ENCODE data around the gene FKBP2.

The FKBP2 gene

DNA sequence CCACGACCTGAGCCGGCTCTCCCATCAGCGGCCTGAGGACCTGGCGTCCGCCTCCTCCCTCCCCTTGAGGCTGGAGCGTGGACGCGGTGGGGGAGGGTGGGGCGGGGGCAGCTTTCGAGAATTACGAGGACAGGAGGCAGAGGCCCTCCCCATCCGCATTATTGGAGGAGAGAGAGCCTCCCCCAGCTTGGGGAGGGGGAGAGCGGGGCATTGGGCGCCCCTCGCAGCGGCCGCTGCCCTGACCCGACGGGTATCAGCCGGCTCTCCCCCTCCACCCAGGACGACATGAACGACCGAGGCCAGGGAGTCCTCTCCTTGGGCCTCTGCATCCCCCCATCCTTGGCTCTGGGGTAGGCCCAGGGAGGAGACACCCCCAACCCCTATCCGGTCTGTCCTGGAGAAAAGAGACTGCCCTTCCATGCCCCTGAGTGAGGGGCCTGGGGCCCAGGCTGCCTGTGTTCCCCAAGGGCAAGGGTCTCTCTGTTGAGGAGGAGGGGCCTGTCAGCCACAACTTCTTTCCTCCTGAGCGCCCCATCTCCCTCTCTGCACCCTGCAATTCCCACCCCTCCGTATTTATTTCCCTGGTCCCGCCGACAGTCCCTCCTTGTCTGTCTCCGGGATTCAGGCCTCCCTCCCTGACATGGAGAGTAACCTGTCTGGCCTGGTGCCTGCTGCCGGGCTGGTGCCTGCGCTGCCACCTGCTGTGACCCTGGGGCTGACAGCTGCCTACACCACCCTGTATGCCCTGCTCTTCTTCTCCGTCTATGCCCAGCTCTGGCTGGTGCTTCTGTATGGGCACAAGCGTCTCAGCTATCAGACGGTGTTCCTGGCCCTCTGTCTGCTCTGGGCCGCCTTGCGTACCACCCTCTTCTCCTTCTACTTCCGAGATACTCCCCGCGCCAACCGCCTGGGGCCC lies 45.2 kb downstream of the FKBP2 start:
- DNase-seq (ENCODE audit: low read depth) = no peak

DNA sequence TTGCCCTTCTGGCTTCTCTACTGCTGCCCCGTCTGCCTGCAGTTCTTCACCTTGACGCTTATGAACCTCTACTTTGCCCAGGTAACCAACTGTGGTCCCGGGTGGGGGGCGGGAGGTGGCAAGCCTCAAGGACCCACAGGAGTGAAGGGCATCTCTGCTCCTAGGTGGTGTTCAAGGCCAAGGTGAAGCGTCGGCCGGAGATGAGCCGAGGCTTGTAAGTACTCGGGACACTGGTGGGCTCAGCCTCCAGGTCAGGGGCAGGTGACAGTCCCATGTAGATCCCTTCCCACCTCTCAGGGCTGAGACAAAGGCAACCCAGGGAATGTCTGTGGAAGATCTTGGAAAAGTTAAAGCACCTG lies 45.9 kb downstream of the FKBP2 start:
- DNase-seq (ENCODE audit: low read depth) = no peak

DNA sequence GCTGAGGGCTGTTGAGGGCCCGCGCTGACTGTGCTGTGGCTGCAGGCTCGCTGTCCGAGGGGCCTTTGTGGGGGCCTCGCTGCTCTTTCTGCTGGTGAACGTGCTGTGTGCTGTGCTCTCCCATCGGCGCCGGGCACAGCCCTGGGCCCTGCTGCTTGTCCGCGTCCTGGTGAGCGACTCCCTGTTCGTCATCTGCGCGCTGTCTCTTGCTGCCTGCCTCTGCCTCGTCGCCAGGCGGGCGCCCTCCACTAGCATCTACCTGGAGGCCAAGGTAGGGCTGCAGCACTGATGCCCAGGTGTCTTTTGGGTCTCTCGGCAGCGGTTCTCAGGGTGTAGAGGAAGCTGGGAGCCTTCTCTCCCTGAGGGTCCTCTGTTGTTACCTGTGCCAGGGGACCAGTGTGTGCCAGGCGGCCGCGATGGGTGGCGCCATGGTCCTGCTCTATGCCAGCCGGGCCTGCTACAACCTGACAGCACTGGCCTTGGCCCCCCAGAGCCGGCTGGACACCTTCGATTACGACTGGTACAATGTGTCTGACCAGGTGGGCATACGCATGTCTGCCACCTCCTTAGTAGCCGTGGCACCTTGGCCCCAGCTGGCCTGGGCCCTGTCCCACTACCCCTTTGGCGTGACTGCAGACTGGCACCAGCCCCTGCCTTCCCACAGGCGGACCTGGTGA lies 46.9 kb downstream of the FKBP2 start:
- no peak for DNase-seq (ENCODE audit: low read depth)

DNA sequence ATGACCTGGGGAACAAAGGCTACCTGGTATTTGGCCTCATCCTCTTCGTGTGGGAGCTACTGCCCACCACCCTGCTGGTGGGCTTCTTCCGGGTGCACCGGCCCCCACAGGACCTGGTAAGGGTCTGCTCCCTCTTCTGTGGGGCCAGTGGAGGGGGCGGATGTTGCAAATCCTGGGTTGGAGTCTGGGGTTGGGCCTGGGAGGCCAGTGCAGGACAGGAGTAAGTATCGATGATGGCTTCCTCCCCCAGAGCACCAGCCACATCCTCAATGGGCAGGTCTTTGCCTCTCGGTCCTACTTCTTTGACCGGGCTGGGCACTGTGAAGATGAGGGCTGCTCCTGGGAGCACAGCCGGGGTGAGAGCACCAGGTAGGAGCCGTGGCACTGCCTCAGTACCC lies 47.5 kb downstream of the FKBP2 start:
- DNase-seq (ENCODE audit: low read depth) = no peak

DNA sequence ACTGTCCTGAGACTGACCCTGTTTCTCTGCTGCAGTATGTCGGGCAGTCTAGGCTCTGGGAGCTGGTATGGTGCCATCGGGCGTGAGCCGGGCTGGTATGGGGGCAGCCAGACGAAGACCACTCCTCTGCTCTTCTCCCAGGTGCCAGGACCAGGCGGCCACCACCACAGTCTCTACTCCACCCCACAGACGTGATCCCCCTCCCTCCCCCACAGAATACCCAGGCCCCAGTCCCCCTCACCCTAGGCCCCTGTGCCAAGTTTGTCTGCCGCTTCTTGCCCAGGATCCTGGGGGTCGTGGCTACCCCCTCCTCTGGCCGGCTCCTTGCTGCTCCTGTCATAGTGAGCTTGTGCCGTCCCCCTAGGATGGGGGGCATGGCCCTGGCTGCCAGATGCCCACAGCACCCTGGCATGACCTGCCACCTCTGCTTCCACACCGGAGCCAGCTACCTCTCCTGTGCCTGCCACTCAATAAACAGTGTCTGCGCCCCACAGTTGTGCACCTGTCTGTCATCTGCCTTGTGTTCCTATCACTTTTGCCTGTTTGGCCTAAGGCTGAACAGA lies 48.2 kb downstream of the FKBP2 start:
- DNase-seq (ENCODE audit: low read depth) = no peak

DNA sequence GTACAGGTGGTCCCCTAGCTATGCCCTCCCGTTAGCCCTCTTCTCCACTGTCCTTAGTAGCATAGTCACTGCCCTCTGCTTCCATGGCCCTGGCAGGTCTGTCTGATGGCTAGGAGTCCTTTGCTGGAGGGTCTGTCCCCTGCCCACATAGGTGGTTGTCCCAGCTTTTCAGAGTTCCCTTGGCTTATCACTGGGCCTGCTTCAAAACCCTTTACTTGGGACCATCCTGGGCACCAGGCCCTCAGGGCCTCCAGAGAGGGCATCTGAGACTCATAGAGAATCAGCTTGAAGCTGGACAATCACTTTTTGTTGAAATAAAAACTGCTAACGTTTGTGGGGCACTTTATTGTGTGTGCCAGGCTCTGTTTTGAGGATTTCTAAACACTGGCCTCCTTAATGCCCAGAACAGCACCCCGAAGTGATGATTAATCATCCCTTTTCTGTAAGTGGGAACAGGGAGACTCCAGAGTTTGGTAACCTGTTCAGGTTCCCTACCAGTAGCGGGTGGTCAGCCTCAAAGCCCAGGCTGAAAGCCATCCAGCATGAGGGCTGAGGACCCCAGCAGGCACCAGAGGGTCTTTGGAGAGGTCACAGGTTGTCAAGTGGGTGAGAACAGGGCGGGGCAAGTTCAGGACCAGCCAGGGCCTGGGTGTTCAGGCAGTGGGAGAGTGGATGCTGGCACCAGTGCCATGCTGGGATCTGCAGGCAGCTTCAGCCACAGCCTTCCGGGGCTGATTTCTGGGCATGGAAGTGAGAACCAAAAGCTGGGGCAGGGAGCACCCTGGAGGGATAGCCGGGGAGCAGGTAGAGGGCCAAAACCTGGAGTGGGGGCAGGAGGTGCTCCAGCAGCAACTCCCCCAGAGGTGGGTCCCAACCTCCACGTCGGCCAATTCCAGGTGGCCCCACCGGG lies 49.7 kb downstream of the FKBP2 start:
- DNase-seq (ENCODE audit: low read depth) = no peak

DNA sequence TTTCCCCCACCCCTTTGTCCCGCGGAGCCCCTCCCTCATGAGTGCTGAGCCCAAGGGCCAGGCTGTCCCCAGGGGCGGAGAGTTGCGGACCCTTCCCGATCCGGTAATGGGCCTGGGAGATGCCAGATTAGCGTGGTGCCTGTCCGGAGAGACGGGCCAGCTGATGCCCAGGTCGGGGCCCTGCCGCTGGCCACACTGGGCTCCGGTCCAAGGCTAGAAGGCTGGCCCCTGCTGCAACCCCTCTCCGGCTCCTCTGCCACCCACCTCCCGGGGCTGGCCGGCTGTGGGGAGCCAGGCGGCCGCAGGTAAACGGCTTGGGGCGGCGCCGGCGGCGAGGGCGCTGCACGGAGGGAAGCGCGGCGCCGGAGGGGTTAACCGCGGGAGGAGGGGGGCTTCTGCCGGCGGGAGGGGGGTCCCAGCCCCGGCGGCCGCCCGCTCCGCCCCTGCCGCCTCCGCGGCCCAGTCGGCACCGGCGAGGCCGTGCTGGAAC lies 50.4 kb downstream of the FKBP2 start, which contains the start of gene KCNK4:
Gene KCNK4 (plus strand): TSS at position 41 of the 490 bp plus-strand sequence. CDS start 1,717 bp downstream, outside the sequence.
- no peak for DNase-seq (ENCODE audit: low read depth)

DNA sequence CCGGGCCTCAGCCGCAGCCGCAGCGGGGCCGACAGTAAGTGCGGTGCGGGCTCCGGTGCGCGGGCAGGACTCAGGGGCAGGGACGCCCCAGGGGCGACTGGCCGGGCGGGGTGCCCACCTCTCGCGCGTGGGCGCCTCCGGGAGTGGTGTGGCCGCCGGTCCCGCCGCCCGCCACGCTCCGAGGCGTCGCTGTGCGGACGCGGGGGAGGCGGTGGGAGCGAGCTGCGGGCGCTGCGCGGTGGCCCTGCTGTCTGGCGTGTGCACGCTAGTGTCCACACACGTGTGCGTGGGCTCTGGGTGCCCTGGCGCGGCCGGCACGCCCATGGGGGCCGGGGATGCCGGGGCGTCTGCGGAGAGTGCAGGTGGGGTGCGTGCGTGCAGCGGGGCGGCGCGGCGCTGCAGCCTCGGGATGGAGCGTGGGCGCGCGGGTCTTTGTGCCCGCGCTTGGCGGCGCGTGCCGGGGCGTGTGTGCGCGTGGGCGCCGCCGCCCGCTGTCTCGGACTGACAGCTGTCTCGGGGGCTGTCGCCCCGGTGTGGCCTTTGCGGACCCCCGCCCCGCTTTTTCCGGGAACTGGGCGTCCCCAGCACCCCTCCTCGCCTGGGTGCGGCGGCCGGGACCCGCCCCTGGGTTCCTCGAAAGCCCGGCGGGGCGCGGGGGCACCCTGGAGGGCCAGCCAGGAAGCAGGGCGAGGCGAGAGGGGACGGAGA lies 51.0 kb downstream of the FKBP2 start:
- DNase-seq (ENCODE audit: low read depth) = no peak

DNA sequence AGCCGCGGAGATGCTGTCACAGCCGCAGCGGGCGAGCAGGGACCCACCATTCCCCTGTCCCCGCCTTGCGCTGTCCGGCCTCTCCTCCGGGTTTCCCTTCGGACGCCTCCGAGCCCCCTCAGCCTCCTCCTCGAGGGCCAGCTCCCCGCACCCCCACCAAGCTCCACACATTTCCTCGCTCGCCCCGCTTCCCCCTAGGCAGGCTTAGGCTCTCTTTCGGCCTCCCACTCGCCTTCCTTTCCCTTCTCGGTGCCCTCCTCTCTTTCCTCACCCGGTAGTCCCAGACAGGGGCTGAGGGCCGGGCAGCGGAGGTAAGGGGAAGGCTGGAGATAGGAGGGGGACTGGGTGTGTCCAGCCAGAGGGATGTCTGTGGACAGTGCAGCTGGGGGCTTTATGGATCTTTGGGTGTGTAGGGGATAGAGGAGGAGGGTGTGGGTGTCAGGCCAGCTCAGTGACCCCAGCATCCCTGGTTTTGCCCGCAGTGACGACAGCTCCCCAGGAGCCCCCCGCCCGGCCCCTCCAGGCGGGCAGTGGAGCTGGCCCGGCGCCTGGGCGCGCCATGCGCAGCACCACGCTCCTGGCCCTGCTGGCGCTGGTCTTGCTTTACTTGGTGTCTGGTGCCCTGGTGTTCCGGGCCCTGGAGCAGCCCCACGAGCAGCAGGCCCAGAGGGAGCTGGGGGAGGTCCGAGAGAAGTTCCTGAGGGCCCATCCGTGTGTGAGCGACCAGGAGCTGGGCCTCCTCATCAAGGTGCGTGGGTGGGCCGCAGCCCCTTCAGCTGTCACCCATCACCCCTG lies 51.8 kb downstream of the FKBP2 start:
- DNase-seq (ENCODE audit: low read depth) = no peak

Data from T follicular helper cell (primary cell).